Activated B cell treated with CpG ODN at 0.5 μM for 24 hours (primary cell): ENCODE results near the gene ZNF738. TPM values are rescaled to one million over a fixed set of nuclear protein-coding genes. Genes with fewer than 3 reads are reported as not detected.
A peak's percentile ranks its signal among the peaks of the same experiment; 100 is the strongest.

Source experiments
- ATAC-seq: fragments of 200-7000 bp; cut with Tn5 transposase; one replicate; pipeline ENCODE4 v1.10.0; 2021; ENCODE audit warnings: low read depth, mild to moderate bottlenecking, moderate library complexity
- CTCF ChIA-PET: fragments of 350-600 bp; sonication (Branson Sonifier 250); formaldehyde crosslinking; loops from one replicate; lab custom pipeline; 2021; ENCODE audit warnings: antibody characterized with exemption; lab: Charles Lee
- POLR2A ChIA-PET: fragments of 350-600 bp; sonication (Branson Sonifier 250); formaldehyde crosslinking; loops from one replicate; lab custom pipeline; 2021; ENCODE audit warnings: antibody characterized with exemption; lab: Charles Lee
- DNase-seq: peaks from one replicate; pipeline ENCODE4 v3.0.0; 2022
- H3K27ac Mint-ChIP-seq: one replicate; pipeline ENCODE4 v1.8.0; 2020; ENCODE audit warnings: mixed read lengths
- H3K27me3 Mint-ChIP-seq: one replicate; pipeline ENCODE4 v1.8.0; 2021; ENCODE audit warnings: mixed read lengths
- H3K36me3 Mint-ChIP-seq: one replicate; pipeline ENCODE4 v1.8.0; 2021; ENCODE audit warnings: low read depth, mixed read lengths
- H3K4me1 Mint-ChIP-seq: one replicate; pipeline ENCODE4 v1.8.0; 2021; ENCODE audit warnings: mixed read lengths
- H3K4me3 Mint-ChIP-seq: one replicate; pipeline ENCODE4 v1.8.0; 2020; ENCODE audit warnings: mild to moderate bottlenecking, mixed read lengths
- H3K9me3 Mint-ChIP-seq: one replicate; pipeline ENCODE4 v1.8.0; 2020; ENCODE audit warnings: mixed read lengths
- CTCF ChIP-seq: fragments of 200-600 bp; IDR thresholded peaks from one replicate; pipeline ENCODE4 v1.8.0; 2022; ENCODE audit warnings: antibody characterized with exemption, mild to moderate bottlenecking
- intact Hi-C: fragments of 100-400 bp; cut with micrococcal nuclease; formaldehyde crosslinking; loops from one replicate; pipeline ENCODE4 v1.15.1; 2024
- total RNA-seq: library from RNA; stranded (reverse); gene quantifications from 2 replicates; pipeline ENCODE4 v1.2.3, GENCODE V29; 2022

Gene ZNF738
- total RNA-seq, 1 donor from 2014 or later = 22.2 TPM

GRCh38 chr19:21321996-21322395 lies 36.8 kb upstream of the ZNF738 start:
- Mint-ChIP-seq H3K4me3 (no peak overlapping the region), H3K36me3 (peaks cover 51% of the 10 kb centered on the region), H3K4me1 (peaks cover 57% of the 10 kb centered on the region), H3K9me3 (peaks cover 5% of the 10 kb centered on the region), H3K27me3 (no peaks in the 10 kb centered on the region), H3K27ac (no peak overlapping the region)
- DNase-seq = no peak
- POLR2A ChIA-PET = no interaction called here
- TF ChIP-seq CTCF = no peak
- CTCF ChIA-PET = no interaction called here
- ATAC-seq = no peak
- intact Hi-C loops = loop anchor here (10.0 kb wide), 3 partner anchors 443 to 547 kb away; partner anchors contain the start of genes ZNF100, ZNF43 and ZNF66

GRCh38 chr19:21322528-21322927 lies 36.3 kb upstream of the ZNF738 start:
- H3K4me3 Mint-ChIP-seq = no peak overlapping the region
- peaks cover 54% of the 10 kb centered on the region for H3K36me3 Mint-ChIP-seq
- TF ChIP-seq CTCF = no peak
- no peak for DNase-seq
- peaks cover 5% of the 10 kb centered on the region for H3K9me3 Mint-ChIP-seq
- H3K27me3 Mint-ChIP-seq = no peaks in the 10 kb centered on the region
- POLR2A ChIA-PET = no interaction called here
- CTCF ChIA-PET = no interaction called here
- intact Hi-C loops = loop anchor here (10.0 kb wide), 3 partner anchors 442 to 548 kb away; partner anchors contain the start of genes ZNF100, ZNF43 and ZNF66
- ATAC-seq = no peak
- H3K4me1 Mint-ChIP-seq = peaks cover 59% of the 10 kb centered on the region
- H3K27ac Mint-ChIP-seq = no peak overlapping the region

GRCh38 chr19:21323000-21323399 lies 35.8 kb upstream of the ZNF738 start:
- Mint-ChIP-seq H3K27ac (no peak overlapping the region), H3K4me1 (peaks cover 60% of the 10 kb centered on the region), H3K9me3 (peaks cover 5% of the 10 kb centered on the region), H3K36me3 (peaks cover 56% of the 10 kb centered on the region), H3K27me3 (no peaks in the 10 kb centered on the region), H3K4me3 (no peak overlapping the region)
- ChIA-PET CTCF (no interaction called here), POLR2A (no interaction called here)
- TF ChIP-seq CTCF = no peak
- intact Hi-C loops = loop anchor here (10.0 kb wide), 3 partner anchors 442 to 548 kb away; partner anchors contain the start of genes ZNF100, ZNF43 and ZNF66
- ATAC-seq (no peak), DNase-seq (no peak)

- Mint-ChIP-seq H3K4me3 (no peak overlapping the region), H3K36me3 (peaks cover 53% of the 10 kb centered on the region), H3K4me1 (peaks cover 56% of the 10 kb centered on the region), H3K9me3 (peaks cover 5% of the 10 kb centered on the region), H3K27ac (peak overlapping the region; percentile 16), H3K27me3 (no peaks in the 10 kb centered on the region)
- ATAC-seq = no peak
- no peak for DNase-seq
- intact Hi-C loops = loop anchor here (5.0 to 10.0 kb wide), 5 partner anchors 241 to 551 kb away; partner anchors contain the start of genes ZNF100, ZNF43, ZNF430 and ZNF66
- ChIA-PET CTCF (no interaction called here), POLR2A (no interaction called here)
- no peak for TF ChIP-seq CTCF
These were observed 32.6 kb upstream of the ZNF738 start for GRCh38 chr19:21326169-21326568.

- CTCF ChIA-PET = interaction anchor here (1.3 kb wide), 1 partner anchor 177 kb away, joined by 3 read pairs; the partner anchor contains the start of gene ZNF429
- no peak for TF ChIP-seq CTCF
- no peaks in the 10 kb centered on the region for H3K27me3 Mint-ChIP-seq
- no peak for ATAC-seq
- H3K4me1 Mint-ChIP-seq = peaks cover 41% of the 10 kb centered on the region
- DNase-seq = no peak
- intact Hi-C loops = loop anchor here (1.0 to 10.0 kb wide), 7 partner anchors 13 to 554 kb away; partner anchors contain the start of genes ZNF100, ZNF429, ZNF43 and ZNF430
- H3K4me3 Mint-ChIP-seq = peak overlapping the region; percentile 99
- H3K9me3 Mint-ChIP-seq = peaks cover 5% of the 10 kb centered on the region
- peak overlapping the region; percentile 99 for H3K27ac Mint-ChIP-seq
- peaks cover 44% of the 10 kb centered on the region for H3K36me3 Mint-ChIP-seq
- POLR2A ChIA-PET = interaction anchor here (0.8 to 3.1 kb wide), 20 partner anchors 9 to 1289 kb away, joined by 3 to 32 read pairs (median 6); partner anchors contain the start of genes ZNF100, ZNF429, ZNF43 and ZNF430
These were observed 30.4 kb upstream of the ZNF738 start for GRCh38 chr19:21328406-21328805.
